ENCODE data around the gene SPNS2. TPM values are rescaled to one million over a fixed set of nuclear protein-coding genes. Genes with fewer than 3 reads are reported as not detected.

The SPNS2 gene
- total RNA-seq, 1 donor from 2014 or later = 73.0 TPM

GRCh38 chr17:4520060-4520893 lies 21.6 kb downstream of the SPNS2 start:
- no peak for TF ChIP-seq CTCF (IDR thresholded peaks at IDR 0.05; ENCODE audit: partially characterized antibody, unreplicated experiment)
- Mint-ChIP-seq H3K4me3 (ENCODE audit: unreplicated experiment) (no peak overlapping the region), H3K9me3 (ENCODE audit: unreplicated experiment) (peaks cover 24% of the 10 kb centered on the region), H3K27ac (ENCODE audit: unreplicated experiment) (peak overlapping the region; percentile 64), H3K27me3 (ENCODE audit: unreplicated experiment) (peaks cover 14% of the 10 kb centered on the region), H3K36me3 (ENCODE audit: unreplicated experiment) (peaks cover 5% of the 10 kb centered on the region), H3K4me1 (ENCODE audit: low read depth, unreplicated experiment) (peaks cover 37% of the 10 kb centered on the region)
- DNase-seq = no peak

- peak overlapping the region; percentile 100 for H3K27ac Mint-ChIP-seq (ENCODE audit: unreplicated experiment)
- no peak for DNase-seq
- H3K36me3 Mint-ChIP-seq (ENCODE audit: unreplicated experiment) = peaks cover 5% of the 10 kb centered on the region
- H3K4me1 Mint-ChIP-seq (ENCODE audit: low read depth, unreplicated experiment) = peaks cover 37% of the 10 kb centered on the region
- peaks cover 18% of the 10 kb centered on the region for H3K27me3 Mint-ChIP-seq (ENCODE audit: unreplicated experiment)
- H3K9me3 Mint-ChIP-seq (ENCODE audit: unreplicated experiment) = peaks cover 29% of the 10 kb centered on the region
- TF ChIP-seq CTCF (IDR thresholded peaks at IDR 0.05; ENCODE audit: partially characterized antibody, unreplicated experiment) = no peak
- no peak overlapping the region for H3K4me3 Mint-ChIP-seq (ENCODE audit: unreplicated experiment)
Observed at GRCh38 chr17:4520894-4521600, 22.4 kb downstream of the SPNS2 start.

GRCh38 chr17:4522661-4523060 lies 24.0 kb downstream of the SPNS2 start:
- DNase-seq = peak; percentile 63
- peaks cover 4% of the 10 kb centered on the region for H3K36me3 Mint-ChIP-seq (ENCODE audit: unreplicated experiment)
- H3K27ac Mint-ChIP-seq (ENCODE audit: unreplicated experiment) = peak overlapping the region; percentile 100
- peak overlapping the region; percentile 82 for H3K4me3 Mint-ChIP-seq (ENCODE audit: unreplicated experiment)
- peaks cover 46% of the 10 kb centered on the region for H3K4me1 Mint-ChIP-seq (ENCODE audit: low read depth, unreplicated experiment)
- peaks cover 22% of the 10 kb centered on the region for H3K27me3 Mint-ChIP-seq (ENCODE audit: unreplicated experiment)
- H3K9me3 Mint-ChIP-seq (ENCODE audit: unreplicated experiment) = peaks cover 31% of the 10 kb centered on the region
- TF ChIP-seq CTCF (IDR thresholded peaks at IDR 0.05; ENCODE audit: partially characterized antibody, unreplicated experiment) = no peak

- Mint-ChIP-seq H3K4me3 (ENCODE audit: unreplicated experiment) (peak overlapping the region; percentile 12), H3K9me3 (ENCODE audit: unreplicated experiment) (peaks cover 27% of the 10 kb centered on the region), H3K27me3 (ENCODE audit: unreplicated experiment) (peaks cover 16% of the 10 kb centered on the region), H3K36me3 (ENCODE audit: unreplicated experiment) (no peaks in the 10 kb centered on the region), H3K4me1 (ENCODE audit: low read depth, unreplicated experiment) (peaks cover 44% of the 10 kb centered on the region), H3K27ac (ENCODE audit: unreplicated experiment) (peak overlapping the region; percentile 100)
- DNase-seq = no peak
- no peak for TF ChIP-seq CTCF (IDR thresholded peaks at IDR 0.05; ENCODE audit: partially characterized antibody, unreplicated experiment)
Observed at GRCh38 chr17:4523946-4524345, 25.3 kb downstream of the SPNS2 start.

Measured in glutamatergic neuron (in vitro differentiated cells).